Amniotic stem cell (primary cell): Measurements from ENCODE around the gene PCSK6.
"Not testable (repeated sequence)": the region's sequence is repeated elsewhere in the genome, so short reads cannot be mapped to it uniquely, and the experiment has no call there.

ENCODE experiments used
- DNase-seq: peaks from one replicate; lab custom pipeline; 2025; lab: John Stamatoyannopoulos, UW

The PCSK6 gene

DNA sequence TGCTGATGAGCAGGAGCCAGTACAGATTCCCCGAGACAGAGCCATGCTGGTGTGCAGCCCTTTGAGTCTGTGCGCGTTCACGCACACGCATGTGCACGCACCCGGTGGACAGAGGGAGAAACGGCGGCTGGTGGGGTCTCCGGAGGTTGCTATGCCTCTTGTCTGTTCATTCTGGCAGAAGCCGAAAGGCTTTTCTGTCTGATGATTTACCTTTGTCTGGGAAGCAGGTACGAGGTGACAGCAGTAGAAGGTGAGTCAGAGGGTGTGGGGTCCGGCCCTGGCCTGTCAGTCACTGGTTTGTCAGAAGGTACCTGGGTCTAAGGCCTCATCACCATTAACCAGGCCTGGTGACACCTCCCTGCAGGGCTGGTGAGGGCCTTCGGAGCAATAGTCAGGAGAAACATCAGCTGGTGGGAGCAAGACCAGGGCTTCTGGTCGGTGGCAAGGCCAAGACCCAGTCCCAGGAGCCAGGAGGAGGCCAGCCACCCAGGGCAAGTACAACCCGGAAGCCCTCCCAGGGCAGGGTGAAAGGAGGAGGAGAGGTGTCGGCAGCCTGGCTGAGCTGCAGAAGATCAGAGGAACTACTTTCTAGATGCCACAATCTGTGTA, 7.5 kb downstream of the PCSK6 start:
- DNase-seq, result no peak

DNA sequence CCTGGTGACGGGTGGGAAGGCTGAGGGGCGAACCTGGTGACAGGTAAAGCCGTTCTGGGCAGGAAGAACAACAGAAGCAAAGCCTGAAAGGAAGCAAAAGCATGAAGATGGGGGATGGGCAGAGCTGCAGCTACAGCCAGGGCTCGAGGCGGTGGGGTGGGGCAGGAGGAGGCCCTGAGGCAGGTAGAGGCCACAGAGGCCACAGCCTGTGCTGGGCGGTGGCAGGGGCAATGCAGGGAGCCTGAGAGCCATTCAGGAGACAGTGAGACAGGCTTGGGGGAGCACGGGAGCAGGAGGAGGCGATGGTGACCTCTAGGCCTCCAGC, 8.2 kb downstream of the PCSK6 start:
- no peak for DNase-seq

DNA sequence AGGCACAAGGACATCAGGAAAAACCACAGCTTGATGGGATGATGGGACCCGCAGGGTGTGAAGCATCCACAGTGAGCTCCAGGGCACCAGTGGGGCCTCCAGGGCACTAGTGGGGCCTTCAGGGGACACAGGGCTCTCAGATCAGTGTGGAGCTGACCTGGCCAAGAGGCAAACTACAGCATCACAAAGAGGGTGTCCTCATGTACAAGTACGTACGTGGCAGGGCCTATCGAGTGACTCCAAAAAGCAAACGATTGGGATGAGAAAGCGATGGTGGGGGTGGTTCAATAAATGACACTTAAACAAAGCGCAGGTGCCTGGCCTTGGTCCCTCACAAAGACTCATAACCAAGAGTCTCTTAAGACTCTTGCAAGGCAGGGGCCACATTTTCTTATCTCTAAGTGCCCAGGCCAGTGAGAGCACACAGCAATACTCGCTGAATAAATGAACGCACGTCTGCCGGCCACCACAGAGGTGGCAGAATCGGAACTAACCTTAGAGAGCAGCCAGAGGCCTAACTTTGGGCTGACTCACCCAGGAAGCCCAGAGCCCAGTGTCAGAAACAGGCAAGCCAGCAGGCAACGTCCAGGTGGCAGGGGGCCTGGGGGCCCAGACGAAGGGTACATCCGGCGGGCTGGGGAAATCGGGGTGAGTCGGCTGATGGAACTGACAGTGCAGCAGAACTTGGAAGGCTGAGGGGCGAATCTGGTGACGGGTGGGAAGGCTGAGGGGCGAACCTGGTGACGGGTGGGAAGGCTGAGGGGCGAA, 8.7 kb downstream of the PCSK6 start:
- DNase-seq, result no peak

DNA sequence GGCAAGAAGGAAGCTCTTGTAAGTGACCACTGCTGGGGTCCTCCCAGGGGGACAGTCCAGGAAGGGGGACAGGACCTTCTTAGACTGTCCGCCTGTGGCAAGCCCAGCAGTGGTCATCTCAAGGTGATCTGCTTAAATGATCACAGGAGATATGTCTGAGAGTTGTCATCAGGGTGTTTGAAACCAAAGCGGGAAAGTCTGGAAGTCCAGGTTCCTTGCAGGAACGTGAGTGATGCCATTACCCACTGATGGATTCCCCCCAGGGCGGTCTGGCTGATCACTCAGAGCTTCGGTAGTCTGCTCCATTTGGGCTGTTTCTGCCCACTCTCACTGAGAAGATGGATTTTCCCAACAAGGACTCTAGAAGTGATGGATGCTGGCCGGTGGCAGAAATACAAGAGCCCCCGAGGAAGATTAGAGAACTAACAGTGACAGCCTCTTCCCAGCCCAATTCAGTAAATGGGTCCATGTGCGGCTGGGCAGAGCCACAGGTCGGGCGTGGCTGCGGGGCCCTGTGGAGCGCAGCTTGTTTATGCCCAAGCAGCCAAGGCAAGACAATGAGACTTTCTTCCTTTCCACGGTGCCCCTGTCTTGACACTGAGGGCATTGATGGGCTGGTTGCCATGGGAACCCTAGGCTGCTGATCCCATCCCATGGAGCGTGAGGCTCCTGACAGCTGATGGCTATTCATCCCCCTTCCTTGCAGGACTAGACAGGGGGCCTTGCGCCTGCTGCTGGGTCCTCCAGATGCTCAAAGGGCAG, 9.5 kb downstream of the PCSK6 start:
- no peak for DNase-seq

DNA sequence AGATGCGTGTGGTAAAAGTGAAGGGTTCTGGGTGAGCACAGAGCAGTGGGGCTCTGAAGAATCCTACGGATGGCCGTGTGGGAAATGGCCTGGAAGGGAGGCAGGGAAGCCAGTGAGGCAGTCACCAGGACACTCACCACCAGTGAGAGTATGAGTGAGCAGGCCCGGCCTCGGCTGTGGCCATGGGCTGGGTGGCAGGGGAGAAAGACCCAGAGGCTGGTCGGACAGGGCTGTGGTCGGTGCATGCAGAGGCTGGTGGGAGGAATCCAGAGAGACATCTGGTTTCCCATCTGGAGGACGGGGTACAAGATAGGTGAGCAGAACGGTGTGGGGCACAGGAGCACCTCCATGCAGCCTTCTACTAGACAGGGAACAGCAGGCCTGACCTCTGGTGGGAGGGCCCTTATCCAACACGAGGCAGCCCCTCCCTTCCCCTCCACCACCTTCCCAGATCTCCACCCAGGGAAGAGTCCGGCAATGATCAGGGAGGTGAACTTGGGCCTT, 10.1 kb downstream of the PCSK6 start:
- no peak for DNase-seq

DNA sequence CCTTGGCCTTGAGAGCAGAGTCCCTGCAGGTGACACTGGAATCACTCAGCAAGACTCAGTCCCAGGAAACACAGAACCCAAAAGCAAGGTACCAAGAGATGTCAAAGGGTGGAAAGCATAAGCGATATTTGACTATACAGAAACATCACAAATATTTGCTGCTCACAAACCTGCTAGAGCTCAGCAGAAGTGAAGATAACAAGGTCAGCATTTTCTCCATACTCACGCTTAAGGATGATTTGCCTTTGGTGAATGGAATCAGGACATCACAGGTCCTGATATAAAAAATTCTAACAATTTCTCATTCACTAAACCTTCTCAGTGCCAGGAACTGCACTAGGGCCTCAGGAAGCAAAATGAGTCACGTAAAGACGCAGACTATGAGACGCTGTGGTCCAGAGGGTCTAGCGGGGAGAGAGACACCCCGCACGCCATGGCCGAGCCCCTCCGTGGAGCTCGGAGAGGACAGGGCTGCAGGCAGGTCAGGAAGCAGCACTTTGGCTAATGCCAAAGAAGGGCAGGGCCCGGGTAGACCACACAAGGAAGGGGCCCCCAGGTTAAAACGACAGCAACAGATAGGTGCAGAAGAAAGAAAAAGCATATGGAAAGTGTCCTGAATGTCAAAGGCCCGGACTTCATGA, 10.7 kb downstream of the PCSK6 start:
- DNase-seq, result no peak

DNA sequence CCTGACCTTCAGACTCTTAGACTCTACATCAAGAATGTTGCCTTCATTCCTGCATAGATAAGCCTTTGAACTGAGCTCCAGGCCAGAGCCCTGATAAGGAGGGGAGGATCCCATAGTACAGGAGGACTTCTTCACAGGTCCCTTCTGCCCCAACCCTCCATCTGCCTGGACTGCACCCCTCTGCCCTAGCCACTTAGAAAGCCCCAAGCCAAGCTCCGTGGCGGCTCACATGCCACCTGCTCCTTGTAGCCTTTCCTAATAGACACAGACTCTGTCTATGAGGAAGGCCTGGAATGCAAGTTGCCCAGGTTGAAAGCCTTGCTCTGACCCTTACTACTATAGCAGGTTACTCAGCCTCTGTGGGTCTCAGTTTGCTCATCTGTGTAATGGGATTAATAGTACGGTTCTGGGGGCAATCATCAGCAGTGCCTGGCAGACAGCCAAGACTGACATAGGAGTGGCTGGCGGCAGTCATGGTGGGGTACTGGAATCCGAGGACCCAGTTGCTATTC, 11.6 kb downstream of the PCSK6 start:
- no peak for DNase-seq

DNA sequence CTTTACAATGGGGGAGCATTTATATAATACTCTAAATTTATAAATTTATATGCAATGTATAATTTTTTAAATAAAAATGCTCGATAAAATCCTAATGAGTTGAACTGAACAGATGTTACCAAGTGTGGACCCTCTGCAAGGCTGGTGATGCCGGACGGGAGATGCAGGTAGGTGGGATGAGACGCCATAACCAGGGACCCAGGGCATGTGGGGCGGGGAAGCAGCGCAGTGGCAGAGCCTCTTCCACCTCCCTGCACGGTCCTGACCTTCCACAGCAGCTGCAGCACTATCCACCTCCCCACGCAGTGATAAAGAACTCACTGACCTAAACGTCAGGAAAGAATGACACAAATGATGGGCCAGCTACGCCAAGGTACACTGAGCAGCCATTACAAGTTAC, 12.8 kb downstream of the PCSK6 start:
- DNase-seq, result no peak

DNA sequence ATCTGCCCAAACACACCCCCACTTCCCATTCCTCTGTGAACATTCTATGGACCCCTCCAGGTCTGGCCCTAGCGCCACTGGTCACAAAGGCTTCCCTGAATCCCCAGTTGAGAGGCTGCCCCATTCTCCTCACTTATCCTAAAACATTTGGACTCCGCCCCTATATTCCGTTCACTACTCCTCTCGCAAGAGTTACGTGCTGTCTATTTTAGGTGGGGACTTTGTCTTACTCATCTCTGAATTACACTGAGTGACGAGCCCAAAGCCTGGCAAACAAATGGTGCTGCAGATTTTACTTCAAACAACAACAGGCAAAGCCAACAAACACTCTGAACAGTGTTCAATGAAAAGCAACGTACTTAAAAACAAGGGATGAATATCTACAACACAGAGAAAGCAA, 14.5 kb downstream of the PCSK6 start:
- no peak for DNase-seq

DNA sequence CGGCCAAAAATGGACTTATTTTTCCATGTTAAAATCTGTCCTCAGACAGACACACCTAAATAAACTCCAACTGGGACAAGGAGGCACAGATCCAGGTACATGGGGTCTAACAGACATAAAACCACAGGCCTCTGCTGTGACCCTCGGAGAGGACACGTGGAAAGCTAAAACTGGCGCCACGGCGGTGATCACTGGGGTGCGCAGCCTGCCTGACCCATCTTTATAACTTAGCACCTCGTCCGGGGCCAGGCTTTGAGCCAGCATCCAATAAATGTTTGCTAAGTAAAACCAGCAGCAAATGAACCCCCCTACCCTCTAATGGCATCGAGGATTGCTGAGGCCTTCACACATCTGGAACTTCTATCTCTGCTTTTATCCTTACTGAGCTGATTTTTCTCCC, 15.3 kb downstream of the PCSK6 start:
- no peak for DNase-seq

DNA sequence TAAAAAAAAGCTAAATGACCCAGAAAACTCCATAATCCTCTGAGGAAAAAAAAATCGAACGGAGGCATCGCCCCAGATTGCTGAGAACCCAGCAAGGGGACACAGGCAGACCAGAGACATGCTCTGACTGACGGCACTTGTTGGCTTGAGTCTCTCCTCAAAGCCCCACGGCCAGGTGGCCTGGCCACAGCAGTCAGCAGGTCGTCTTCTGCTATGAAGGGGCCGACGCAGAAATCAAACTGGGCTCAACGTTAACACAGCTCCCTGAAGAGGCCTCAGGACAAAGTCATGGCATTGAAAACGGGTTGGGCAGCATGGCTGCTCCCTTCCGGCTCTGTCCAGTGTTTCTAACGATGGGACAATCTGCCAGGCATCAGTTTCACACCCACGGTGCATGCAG, 17.5 kb downstream of the PCSK6 start:
- DNase-seq, result no peak

DNA sequence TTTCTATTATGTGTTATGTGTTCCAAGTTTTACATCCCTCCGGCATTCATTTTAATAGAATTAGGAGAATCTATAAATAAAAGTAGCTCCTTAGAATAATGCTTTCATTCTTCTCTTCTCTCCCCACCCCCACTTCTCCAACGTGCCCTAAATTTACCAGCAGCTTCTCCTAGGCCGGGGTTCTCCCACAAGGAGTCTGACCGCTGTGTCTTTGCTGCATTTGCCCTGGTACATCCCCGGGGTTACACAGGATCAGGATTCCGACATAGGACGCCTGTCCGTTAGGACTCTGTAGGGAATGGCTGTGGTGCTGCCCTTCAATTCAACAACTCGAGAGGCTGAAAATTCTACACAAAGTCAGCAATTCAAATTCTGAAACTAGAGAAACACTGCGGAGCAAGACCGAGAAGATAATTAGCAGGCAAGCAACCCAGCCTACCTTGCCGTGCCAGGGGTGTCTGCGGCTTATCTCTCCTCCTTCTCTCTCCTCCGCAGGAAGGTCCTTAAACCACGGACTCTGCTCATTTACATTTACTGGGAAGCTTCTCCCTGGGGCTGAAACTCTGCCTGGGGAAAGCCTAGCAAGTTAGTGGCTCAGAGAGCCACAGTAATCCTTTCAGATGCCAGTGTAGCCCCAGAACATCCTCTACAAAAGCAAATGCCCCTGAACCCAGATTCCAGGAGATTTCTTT, 18.8 kb downstream of the PCSK6 start:
- DNase-seq, result no peak

DNA sequence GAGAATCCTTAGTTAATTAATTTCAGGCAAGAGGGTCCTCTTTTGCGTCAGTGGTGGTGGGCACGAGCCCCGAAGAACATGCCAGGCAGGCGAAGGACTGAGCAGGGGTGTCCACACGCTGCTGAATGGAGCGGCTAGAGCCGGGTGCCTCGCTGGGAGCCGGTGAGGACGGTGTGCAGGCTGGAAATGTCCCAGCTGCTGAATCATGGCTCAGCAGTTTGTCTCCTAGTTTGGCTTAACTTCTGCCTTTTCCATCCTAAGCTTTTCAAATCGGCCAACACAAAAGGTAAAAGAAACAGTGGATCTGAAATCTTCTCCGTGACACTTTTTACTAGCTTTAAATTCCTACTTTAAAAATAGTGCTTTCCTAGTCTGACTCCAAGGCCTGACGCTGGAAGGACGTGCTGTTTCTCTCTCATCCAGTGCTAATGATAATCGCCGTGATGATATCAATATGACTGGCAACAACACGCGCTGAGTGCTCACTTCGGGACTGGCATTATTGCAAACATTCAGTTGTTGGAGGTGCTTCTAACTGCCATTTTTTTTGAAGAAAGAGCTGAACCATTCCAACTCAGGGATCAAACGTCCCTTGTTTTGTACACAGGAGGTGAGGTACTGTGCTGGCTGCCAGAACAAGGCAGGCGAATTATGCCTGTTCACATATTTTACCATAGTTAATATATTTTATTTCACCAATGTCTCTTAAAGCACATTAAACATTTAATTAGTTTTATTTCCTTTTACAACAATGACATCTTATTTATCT, 19.8 kb downstream of the PCSK6 start:
- DNase-seq, result no peak

DNA sequence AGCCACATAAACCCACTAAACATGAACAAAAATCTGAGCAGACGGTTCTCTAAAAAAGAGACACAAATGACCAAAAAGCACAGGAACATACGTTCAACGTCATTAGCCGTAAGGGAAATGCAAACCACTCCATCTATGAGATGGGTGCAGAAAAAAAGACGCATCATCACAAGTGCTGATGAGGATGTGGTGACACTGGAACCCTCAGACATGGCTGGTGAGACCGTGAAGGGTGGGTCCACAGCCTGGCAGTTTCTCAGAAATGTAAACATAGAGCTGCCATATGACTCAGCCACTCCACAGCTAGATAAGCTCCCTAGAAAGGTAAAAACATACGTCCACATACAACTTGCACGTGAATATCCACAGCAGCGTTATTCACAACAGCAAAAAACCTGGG, 23.3 kb downstream of the PCSK6 start:
- no peak for DNase-seq

DNA sequence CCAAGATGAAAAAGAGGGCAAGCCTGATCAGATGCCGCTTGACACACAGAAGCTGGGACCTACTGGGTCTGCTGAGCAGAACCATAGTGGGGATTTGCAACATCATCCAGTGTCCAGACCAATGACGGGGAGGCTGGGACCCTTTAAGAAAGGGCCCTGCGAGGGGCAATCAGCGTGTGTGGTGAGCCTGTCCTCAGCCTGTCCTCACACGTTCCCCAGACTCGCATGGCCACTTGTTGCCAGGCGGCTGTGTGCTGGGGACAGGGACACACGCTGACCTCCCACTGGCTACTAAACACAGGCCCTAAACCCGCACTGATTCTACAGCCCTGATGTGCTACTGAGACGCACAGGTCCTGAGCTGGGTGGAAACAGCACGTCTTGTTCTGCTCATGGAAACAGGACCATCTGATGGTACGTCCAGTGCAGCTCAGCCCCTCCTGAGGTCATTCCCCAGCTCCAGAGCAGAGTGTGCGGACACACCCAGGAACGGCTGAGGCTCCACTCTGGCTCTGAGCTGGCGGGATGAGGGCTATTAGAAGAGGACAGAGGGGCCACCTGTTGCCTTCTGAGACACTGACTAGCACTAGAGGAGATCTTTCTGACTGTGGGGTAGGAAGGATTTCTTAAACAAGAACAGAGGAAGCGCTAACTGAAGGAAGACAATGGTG, 24.4 kb downstream of the PCSK6 start:
- DNase-seq, result no peak

DNA sequence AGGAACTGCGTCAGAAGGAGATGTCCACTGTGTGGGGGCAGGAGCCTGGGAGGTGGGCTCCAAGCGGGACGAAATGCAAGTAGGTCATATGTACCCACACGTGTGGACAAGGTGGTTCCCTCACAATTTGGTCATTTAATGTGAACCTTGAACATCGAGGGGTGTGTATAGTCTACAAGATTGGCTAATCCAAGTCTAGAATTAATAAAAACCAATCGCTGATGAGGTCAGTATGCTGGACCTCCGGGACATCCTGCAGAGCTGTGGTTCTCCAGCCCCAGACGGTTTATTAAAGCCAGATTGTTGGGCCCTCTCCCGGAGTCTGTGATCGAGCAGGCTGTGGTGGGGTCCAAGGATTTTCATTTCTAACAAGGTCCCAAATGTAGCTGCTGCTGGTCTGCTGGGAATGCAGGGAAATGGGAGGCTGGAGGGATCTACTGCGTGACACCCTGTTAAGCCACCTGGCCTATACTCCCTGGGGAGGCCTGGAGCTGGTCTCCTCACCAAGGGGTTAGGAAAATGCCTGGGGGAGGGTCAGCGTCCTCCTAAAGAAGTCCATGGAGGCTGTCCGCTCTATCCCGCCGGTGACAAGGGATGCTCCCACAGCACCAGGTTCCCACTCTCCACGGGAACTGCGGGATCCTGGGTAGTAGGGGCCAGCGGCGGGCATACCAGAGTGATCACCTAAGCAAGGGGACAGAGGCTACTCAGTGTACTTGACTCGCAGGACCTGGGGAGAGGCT, 25.1 kb downstream of the PCSK6 start:
- no peak for DNase-seq

DNA sequence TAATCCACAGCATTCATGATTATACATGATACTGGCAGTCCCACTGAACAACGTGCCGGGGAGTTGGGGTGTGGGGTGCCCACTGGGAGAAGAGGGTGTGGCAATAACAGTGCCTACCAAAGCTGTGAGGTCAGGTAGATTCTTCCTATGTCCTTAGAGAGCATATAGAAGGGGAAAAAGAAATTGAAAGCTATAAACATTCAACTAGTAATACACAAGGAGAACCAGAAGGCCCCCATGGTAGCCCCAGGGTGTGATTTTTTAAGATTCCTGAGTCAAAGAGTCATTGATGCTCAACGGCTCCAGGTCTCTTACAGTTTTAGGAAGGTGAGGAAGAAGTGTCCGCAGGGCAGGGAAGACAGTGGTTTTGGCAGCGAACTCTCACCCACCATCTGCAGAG, 25.8 kb downstream of the PCSK6 start:
- DNase-seq, result not testable (repeated sequence)

DNA sequence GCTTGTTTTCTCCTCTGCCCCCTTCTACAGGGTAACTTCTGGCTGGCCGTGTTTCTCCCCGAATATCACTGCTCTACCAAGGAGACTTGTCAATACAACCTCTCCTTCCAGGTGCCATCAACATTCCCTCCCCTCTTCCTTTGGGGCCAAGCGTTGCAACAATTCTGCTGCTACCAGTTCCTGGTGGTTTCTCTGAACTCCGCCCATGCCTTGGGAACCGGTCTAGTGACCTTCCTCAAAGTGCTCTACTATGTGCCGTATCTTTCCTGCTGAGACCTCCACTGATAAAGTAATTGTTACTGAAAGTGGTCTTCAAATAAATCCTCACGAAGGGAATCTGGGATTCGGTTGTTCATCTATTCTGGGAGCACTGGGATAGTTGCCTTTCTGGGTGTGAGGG, 26.2 kb downstream of the PCSK6 start:
- no peak for DNase-seq

DNA sequence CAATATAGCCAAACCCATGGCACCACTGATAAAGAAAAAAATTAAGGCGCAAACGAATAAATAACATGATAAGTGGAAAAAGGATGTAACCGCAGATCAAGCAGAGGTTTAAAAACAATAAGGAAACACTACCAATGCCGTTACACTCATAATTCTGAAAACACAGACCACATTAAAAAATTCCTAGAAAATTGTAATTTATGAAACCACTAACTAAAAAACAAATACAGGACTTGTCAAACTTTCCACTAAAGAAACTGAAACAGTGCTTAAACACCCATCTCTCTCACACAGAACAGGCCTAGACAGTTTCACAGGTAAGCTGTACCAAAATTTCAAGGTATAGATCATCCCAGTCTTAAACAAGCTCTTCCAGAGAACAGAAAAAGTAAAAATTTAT, 28.4 kb downstream of the PCSK6 start:
- DNase-seq, result no peak
